T-cell (primary cell): ENCODE results near the gene CD6. TPM values are rescaled to one million over a fixed set of nuclear protein-coding genes. Genes with fewer than 3 reads are reported as not detected.
A peak's percentile ranks its signal among the peaks of the same experiment; 100 is the strongest.
"Not testable (repeated sequence)": the region's sequence is repeated elsewhere in the genome, so short reads cannot be mapped to it uniquely, and the experiment has no call there.

Experiments used
- ATAC-seq, 4 experiments: fragments of 200-7000 bp in 3 of 4; fragments of 150-1000 bp in 1 of 4; cut with Tn5 transposase; replicated peaks in 1 of 4; 1 replicate in 3 of 4; 2 replicates in 1 of 4; pipeline ENCODE4 v1.10.0; 2021; ENCODE audit warnings: moderate library complexity in 3 of 4, mild to moderate bottlenecking in 2 of 4, moderate number of reproducible peaks in 1 of 4
- CTCF ChIA-PET, 2 donors: fragments of 300-600 bp; sonication (Branson Sonifier 250); formaldehyde crosslinking; loops; one replicate each; lab custom pipeline; 2022; ENCODE audit warnings: antibody characterized with exemption in 2 of 2; lab: Charles Lee
- POLR2A ChIA-PET, 2 donors: fragments of 300-600 bp; sonication (Branson Sonifier 250); formaldehyde crosslinking; loops; one replicate each; lab custom pipeline; 2022; ENCODE audit warnings: antibody characterized with exemption in 2 of 2; lab: Charles Lee
- DNase-seq, 35 experiments: peaks; one replicate each; pipeline versions ENCODE4 v3.0.0 to v3.0.0-alpha.2; 2013 to 2023
- H3K27ac ChIP-seq: one replicate; pipeline ENCODE4 v1.5.1; 2013; ENCODE audit warnings: low read length
- H3K27me3 ChIP-seq, 2 experiments: replicated peaks in 1 of 2; 1 replicate in 1 of 2; 2 replicates in 1 of 2; pipeline versions ENCODE4 v1.6.1 to v1.7.0; 2013; ENCODE audit warnings: low read length in 1 of 2, mixed read lengths in 1 of 2; ENCODE audit not compliant: control insufficient read depth in 2 of 2, insufficient read depth in 2 of 2; ENCODE audit errors: extremely low read depth in 1 of 2
- H3K36me3 ChIP-seq, 2 donors: 1 replicate in 1 of 2; 2 replicates in 1 of 2; pipeline versions ENCODE4 v1.6.1 to v1.7.0; 2013; ENCODE audit warnings: low read length in 1 of 2; ENCODE audit not compliant: control insufficient read depth in 2 of 2, insufficient read depth in 1 of 2; ENCODE audit errors: extremely low read depth in 1 of 2
- H3K4me1 ChIP-seq, 2 experiments: 1 replicate in 1 of 2; 2 replicates in 1 of 2; pipeline versions ENCODE4 v1.6.1 to v1.7.0; 2013; ENCODE audit warnings: low read length in 2 of 2, mixed read lengths in 1 of 2; ENCODE audit not compliant: insufficient read depth in 2 of 2, control insufficient read depth in 1 of 2; ENCODE audit errors: extremely low read depth in 1 of 2
- H3K4me3 ChIP-seq, 2 donors: 1 replicate in 1 of 2; 2 replicates in 1 of 2; pipeline versions ENCODE4 v1.5.1 to v1.7.0; 2013; ENCODE audit warnings: mild to moderate bottlenecking in 2 of 2, low read length in 1 of 2, moderate library complexity in 1 of 2; ENCODE audit not compliant: control insufficient read depth in 1 of 2; ENCODE audit errors: extremely low read depth in 1 of 2
- H3K9me3 ChIP-seq: 2 replicates; pipeline ENCODE4 v1.7.0; 2013
- H3K27ac Mint-ChIP-seq, 2 donors: one replicate each; pipeline ENCODE4 v1.8.0; 2020 to 2021; ENCODE audit warnings: mild to moderate bottlenecking in 2 of 2, mixed read lengths in 2 of 2
- H3K27me3 Mint-ChIP-seq, 2 donors: one replicate each; pipeline ENCODE4 v1.8.0; 2021 to 2022; ENCODE audit warnings: mixed read lengths in 2 of 2
- H3K36me3 Mint-ChIP-seq: one replicate; pipeline ENCODE4 v1.8.0; 2021; ENCODE audit warnings: mixed read lengths
- H3K4me1 Mint-ChIP-seq, 3 donors: one replicate each; pipeline ENCODE4 v1.8.0; 2020 to 2022; ENCODE audit warnings: mixed read lengths in 3 of 3, mild to moderate bottlenecking in 1 of 3
- H3K4me3 Mint-ChIP-seq, 3 donors: one replicate each; pipeline ENCODE4 v1.8.0; 2020 to 2022; ENCODE audit warnings: mild to moderate bottlenecking in 3 of 3, mixed read lengths in 3 of 3, moderate library complexity in 3 of 3
- H3K9me3 Mint-ChIP-seq, 3 donors: one replicate each; pipeline ENCODE4 v1.8.0; 2020 to 2022; ENCODE audit warnings: mixed read lengths in 3 of 3
- WGBS: methylation state at CpG from one replicate; pipeline ENCODE4 v1.1.5; 2013; ENCODE audit warnings: missing lambda C conversion rate; ENCODE audit not compliant: insufficient coverage; 5-methylcytosine and 5-hydroxymethylcytosine counted together
- total RNA-seq, 35 experiments: library from RNA in 6 of 35; stranded (reverse) in 6 of 35; fragments of 120-200 nt in 1 of 35; gene quantifications; one replicate each; pipeline versions ENCODE4 v1.2.1 to v1.2.4 and lab custom pipeline; 2013 to 2026

Gene CD6
- total RNA-seq, 5 donors from 2014 or later (not counting 1 experiment from before 2014, with no cell fraction given), result 413 to 594 (median 495) TPM

- CTCF ChIA-PET, result interaction anchor here (1.0 to 2.5 kb wide), 14 partner anchors 12 to 217 kb away, joined by 3 to 16 read pairs (median 4); partner anchors contain the start of gene TMEM109 (in 1 of the 2)
- Histone ChIP-seq H3K9me3 (no peaks in the 10 kb centered on the region), H3K27ac (peak overlapping the region; percentile 85), H3K4me1 (peaks cover 18 to 36% of the 10 kb centered on the region in 2 experiments), H3K36me3 (no peaks in the 10 kb centered on the region), H3K27me3 (no peaks in the 10 kb centered on the region), H3K4me3 (peak overlapping the region; percentile 79 to 98)
- peaks cover 0 to 2% of the 10 kb centered on the region in 2 donors for H3K27me3 Mint-ChIP-seq
- peaks cover 21% of the 10 kb centered on the region for H3K36me3 Mint-ChIP-seq
- ATAC-seq (peak; percentile 55 to 70 (median 62)), DNase-seq (peak; percentile 61 to 88 (median 77))
- POLR2A ChIA-PET, result interaction anchor here (0.6 to 1.4 kb wide), 4 partner anchors 29 to 1578 kb away, joined by 3 to 7 read pairs (median 4); no protein-coding TSS in a partner anchor
- H3K9me3 Mint-ChIP-seq, result no peaks in the 10 kb centered on the region
- H3K4me1 Mint-ChIP-seq, result peaks cover 25 to 42% (median 30%) of the 10 kb centered on the region in 3 donors
- peak overlapping the region; percentile 83 to 85 for H3K27ac Mint-ChIP-seq
- 0% methylated on average over 2 of the region's 9 CpGs for WGBS
- H3K4me3 Mint-ChIP-seq, result peak overlapping the region; percentile 92 to 94 (median 93)
Measured at GRCh38 chr11:60970369-60970774, 1.1 kb upstream of the CD6 start.

DNA sequence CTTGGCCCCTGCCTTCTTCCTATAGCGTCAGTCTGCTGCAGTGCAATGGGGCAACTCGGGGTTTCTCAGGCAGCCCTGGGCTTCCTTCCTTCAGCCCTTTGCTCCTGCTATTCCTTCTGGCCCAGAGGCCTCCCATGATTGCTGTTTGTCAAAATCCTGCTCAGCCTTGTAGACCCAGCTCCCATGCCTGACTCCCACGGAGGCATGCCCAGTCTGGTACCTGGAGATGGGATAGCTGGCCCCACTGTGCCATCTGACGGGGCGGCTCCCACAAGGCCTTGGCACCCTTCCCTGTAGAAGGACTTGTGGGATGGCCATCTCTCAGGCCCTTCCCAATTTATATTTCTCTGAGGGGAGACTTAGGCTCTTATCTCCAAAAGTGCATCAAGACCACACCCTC lies 590 bp upstream of the CD6 start:
- H3K36me3 Mint-ChIP-seq, result peaks cover 23% of the 10 kb centered on the region
- Histone ChIP-seq H3K9me3 (no peaks in the 10 kb centered on the region), H3K36me3 (no peaks in the 10 kb centered on the region), H3K4me1 (peaks cover 23 to 39% of the 10 kb centered on the region in 2 experiments), H3K27ac (peak overlapping the region; percentile 85), H3K4me3 (peak overlapping the region; percentile 79 to 98), H3K27me3 (no peaks in the 10 kb centered on the region)
- peaks cover 27 to 45% (median 32%) of the 10 kb centered on the region in 3 donors for H3K4me1 Mint-ChIP-seq
- no peaks in the 10 kb centered on the region for H3K9me3 Mint-ChIP-seq
- 68% methylated on average over 3 of the region's 5 CpGs for WGBS
- peaks cover 0 to 2% of the 10 kb centered on the region in 2 donors for H3K27me3 Mint-ChIP-seq
- ATAC-seq (peak in 2 of 4 experiments; percentile 6 to 13), DNase-seq (no peak)
- H3K27ac Mint-ChIP-seq, result peak overlapping the region; percentile 95 to 96
- ChIA-PET POLR2A (interaction anchor here (0.7 to 1.7 kb wide), 7 partner anchors 12 to 1577 kb away, joined by 3 to 5 read pairs (median 4); no protein-coding TSS in a partner anchor), CTCF (interaction anchor here (0.7 to 2.5 kb wide), 11 partner anchors 11 to 216 kb away, joined by 3 to 10 read pairs (median 4); partner anchors contain the start of genes TMEM109 (in 1 of the 2) and VPS37C (in 1 of the 2))
- peak overlapping the region; percentile 92 to 94 (median 93) for H3K4me3 Mint-ChIP-seq

- no peaks in the 10 kb centered on the region for H3K9me3 Mint-ChIP-seq
- Histone ChIP-seq H3K36me3 (peaks cover 8 to 12% of the 10 kb centered on the region in 2 donors), H3K4me1 (peaks cover 37 to 50% of the 10 kb centered on the region in 2 experiments), H3K4me3 (peak overlapping the region; percentile 79 to 98), H3K9me3 (no peaks in the 10 kb centered on the region), H3K27me3 (no peaks in the 10 kb centered on the region), H3K27ac (peak overlapping the region; percentile 85)
- WGBS, result 7% methylated on average over 11 of the region's 15 CpGs
- DNase-seq, result peak in 12 of 35 experiments; percentile 28 to 57 (median 46)
- H3K4me1 Mint-ChIP-seq, result peaks cover 41 to 60% (median 47%) of the 10 kb centered on the region in 3 donors
- peak in 3 of 4 experiments; percentile 27 to 42 (median 35) for ATAC-seq
- peaks cover 37% of the 10 kb centered on the region for H3K36me3 Mint-ChIP-seq
- CTCF ChIA-PET, result interaction anchor here in 1 of 2 donors (0.8 to 2.5 kb wide), 2 partner anchors 9 to 70 kb away, joined by 3 to 8 read pairs; no protein-coding TSS in a partner anchor
- peak overlapping the region; percentile 95 to 96 for H3K27ac Mint-ChIP-seq
- peaks cover 0 to 2% of the 10 kb centered on the region in 2 donors for H3K27me3 Mint-ChIP-seq
- peak overlapping the region; percentile 92 to 94 (median 93) for H3K4me3 Mint-ChIP-seq
- POLR2A ChIA-PET, result interaction anchor here (0.6 to 1.7 kb wide), 5 partner anchors 10 to 390 kb away, joined by 3 to 4 read pairs (median 3); partner anchors contain the start of genes CYB561A3 (in 1 of the 2) and TMEM138 (in 1 of the 2)
Measured at GRCh38 chr11:60972182-60973030, 926 bp downstream of the CD6 start.

GRCh38 chr11:60973699-60974098 lies 2.2 kb downstream of the CD6 start:
- Histone ChIP-seq H3K27me3 (no peaks in the 10 kb centered on the region), H3K4me3 (peak overlapping the region; percentile 79 to 98), H3K4me1 (peaks cover 50 to 63% of the 10 kb centered on the region in 2 experiments), H3K27ac (peak overlapping the region; percentile 85), H3K36me3 (peaks cover 9 to 20% of the 10 kb centered on the region in 2 donors), H3K9me3 (no peaks in the 10 kb centered on the region)
- CTCF ChIA-PET, result no interaction called here
- Mint-ChIP-seq H3K4me1 (peaks cover 54 to 73% (median 60%) of the 10 kb centered on the region in 3 donors), H3K27ac (peak overlapping the region; percentile 95 to 96), H3K4me3 (peak overlapping the region; percentile 92 to 94 (median 93)), H3K27me3 (peaks cover 0 to 2% of the 10 kb centered on the region in 2 donors), H3K36me3 (peaks cover 43% of the 10 kb centered on the region), H3K9me3 (no peaks in the 10 kb centered on the region)
- ATAC-seq (no peak), DNase-seq (peak in 1 of 35 experiments; percentile 20)
- POLR2A ChIA-PET, result interaction anchor here (0.5 to 1.1 kb wide), 2 partner anchors 9 to 61 kb away, joined by 3 to 4 read pairs; no protein-coding TSS in a partner anchor
- WGBS, result 8% methylated on average over 6 of the region's 6 CpGs

- H3K9me3 ChIP-seq, H3K27me3 Mint-ChIP-seq, H3K9me3 Mint-ChIP-seq, ATAC-seq, CTCF ChIA-PET, H3K27me3 ChIP-seq, DNase-seq: not testable (repeated sequence)
- Histone ChIP-seq H3K36me3 (peaks cover 9 to 20% of the 10 kb centered on the region in 2 donors), H3K27ac (peak overlapping the region; percentile 85), H3K4me3 (peak overlapping the region; percentile 79 to 98), H3K4me1 (peaks cover 56 to 69% of the 10 kb centered on the region in 2 experiments)
- POLR2A ChIA-PET, result interaction anchor here (0.5 to 1.1 kb wide), 4 partner anchors 8 to 1648 kb away, joined by 3 to 5 read pairs (median 4); partner anchors contain the start of gene B3GAT3 (in 1 of the 2)
- Mint-ChIP-seq H3K36me3 (peaks cover 43% of the 10 kb centered on the region), H3K4me1 (peaks cover 59 to 79% (median 66%) of the 10 kb centered on the region in 3 donors), H3K27ac (peak overlapping the region; percentile 95 to 96), H3K4me3 (peak overlapping the region; percentile 92 to 94 (median 93))
- 20% methylated on average over 1 of the region's 13 CpGs for WGBS
Measured at GRCh38 chr11:60974316-60974715, 2.8 kb downstream of the CD6 start.
